GM19238 (cell line): Measurements from ENCODE around the gene FOCAD.

Experiments
- DNase-seq: peaks from one replicate; pipeline ENCODE4 v3.0.0; 2011; ENCODE audit warnings: low spot score; ENCODE audit not compliant: insufficient read length

Gene FOCAD

DNA sequence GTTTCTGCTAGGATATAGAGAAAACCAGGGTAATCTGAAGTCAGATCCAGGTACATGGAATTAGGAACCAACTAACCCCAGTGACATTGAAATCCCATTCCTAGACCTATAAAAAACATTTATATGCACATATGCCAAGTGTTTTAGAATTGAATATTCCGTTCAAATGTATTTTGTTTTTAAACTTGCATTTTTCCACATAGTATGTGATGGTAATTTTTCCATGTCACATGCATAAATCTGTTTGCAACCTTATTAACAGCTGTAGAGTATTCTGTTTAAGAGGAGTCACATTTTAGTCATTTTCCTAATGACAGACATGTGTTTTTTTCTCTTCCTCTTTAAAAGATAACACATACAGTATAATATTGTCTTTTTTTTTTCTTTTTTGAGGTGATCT, 50.2 kb downstream of the FOCAD start:
- no peak for DNase-seq

- no peak for DNase-seq
Observed at GRCh38 chr9:20740304-20740703, 56.2 kb downstream of the FOCAD start.

DNA sequence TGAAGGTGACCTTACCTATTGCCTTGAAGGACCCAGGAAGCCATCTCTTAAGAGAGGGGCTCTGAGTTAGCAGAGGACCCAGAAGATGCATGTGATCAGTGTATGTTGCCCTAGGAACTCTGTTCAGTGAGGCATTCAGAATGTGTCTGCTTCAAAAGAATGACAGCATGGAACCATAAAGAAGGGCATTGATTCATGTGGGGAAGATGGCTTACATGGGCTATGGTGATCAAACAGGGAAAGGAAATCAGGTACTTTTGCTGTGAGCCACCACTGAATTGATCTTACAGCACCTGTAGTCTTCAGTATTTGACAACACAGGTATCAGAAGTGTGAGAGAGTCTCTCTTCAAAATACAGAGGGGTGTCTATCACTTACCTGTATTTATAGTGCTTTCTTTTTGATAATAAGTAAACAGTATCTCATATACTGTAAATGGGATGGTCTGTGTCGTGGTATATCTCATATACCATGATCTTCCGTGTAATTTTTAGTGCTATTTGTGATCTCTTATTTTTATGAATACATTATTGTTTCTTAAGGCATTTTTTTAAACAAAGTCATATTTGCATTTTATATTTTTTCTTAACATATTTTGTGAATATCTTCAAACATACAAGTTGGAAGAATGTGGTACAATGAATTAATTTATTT, 57.0 kb downstream of the FOCAD start:
- no peak for DNase-seq

- DNase-seq = no peak
Observed at GRCh38 chr9:20742833-20743232, 58.8 kb downstream of the FOCAD start.

DNA sequence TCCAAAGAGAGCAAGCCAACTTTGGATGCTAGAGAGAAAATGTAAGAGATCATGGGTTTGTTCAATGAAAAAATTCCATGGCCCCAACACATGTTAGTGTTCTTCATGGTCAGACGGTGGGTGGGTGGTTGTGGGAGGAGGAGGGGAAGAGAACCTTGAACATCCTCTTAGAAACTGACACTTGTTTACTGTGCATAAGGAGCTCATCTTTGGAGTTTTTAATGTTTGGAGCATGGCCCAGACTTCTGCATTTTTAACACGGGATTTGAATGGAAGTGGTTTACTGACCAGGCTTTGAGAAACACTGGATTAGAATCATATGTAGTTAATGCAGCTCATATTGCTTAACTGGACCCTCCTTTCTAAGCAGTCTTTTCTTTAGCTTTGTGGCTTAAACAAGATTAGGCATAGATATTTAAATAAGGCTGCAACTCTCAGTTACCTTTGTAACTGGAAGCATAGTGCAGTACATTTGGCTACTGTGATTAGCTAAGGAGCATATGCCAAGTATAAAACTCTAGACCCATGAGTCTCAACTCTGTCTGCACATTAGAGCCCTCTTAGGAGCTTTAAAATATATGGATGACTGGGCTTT, 60.1 kb downstream of the FOCAD start:
- DNase-seq = no peak

- DNase-seq = no peak
Observed at GRCh38 chr9:20746967-20747366, 62.9 kb downstream of the FOCAD start.

DNA sequence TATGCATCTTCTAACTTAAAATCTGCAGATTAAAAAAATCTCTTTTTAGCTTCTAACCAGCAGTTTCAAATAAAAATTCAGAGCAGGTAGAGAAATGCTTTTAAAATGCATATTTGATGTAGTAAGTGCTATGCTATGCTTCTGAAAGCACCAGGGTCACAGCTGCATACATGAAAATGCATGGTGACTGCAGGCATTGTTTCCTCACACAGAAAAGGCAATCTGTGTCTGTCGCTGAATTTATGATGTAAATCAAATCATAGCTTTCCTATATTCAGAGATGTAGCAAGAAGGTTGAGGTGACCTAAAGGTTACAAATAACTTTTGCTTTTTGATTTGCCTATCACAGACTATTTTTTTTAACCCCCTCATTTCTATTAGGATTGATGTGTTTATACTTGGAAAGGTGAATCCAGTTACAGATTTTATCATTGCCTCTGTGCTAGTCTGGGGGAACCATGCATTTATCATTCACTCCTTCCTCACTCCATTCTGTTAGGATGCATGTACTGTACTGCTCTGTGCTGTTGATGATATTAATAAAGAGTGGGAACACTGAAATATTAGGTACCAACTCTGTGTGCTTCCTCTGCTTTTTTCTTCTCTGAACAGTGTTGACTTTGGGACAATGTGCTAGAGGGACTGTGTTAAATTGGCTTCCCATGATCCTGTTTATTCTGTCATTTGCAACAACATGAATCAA, 65.6 kb downstream of the FOCAD start:
- DNase-seq = no peak

DNA sequence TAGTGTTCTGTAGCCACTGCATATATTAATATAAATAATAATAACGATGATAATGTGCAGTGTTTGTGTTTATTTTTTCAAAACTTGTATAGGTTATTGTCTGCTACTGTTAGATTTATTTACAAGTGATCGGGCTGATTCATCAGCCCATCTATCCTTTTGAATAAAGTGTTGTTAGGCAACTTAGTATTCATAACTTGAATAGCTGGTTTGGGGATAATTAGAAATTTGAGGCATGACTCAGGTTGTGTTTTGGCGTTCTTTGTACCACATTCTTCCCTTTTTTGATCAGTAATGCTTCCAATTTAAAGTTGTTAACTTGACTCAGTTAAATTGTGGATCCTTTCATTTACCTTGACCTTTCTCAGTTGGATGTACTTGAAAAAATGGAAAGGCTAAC, 69.7 kb downstream of the FOCAD start:
- no peak for DNase-seq

- DNase-seq = no peak
Observed at GRCh38 chr9:20754556-20754955, 70.5 kb downstream of the FOCAD start.

GRCh38 chr9:20760246-20760891, 76.3 kb downstream of the FOCAD start:
- no peak for DNase-seq

- no peak for DNase-seq
Observed at GRCh38 chr9:20770947-20771346, 86.9 kb downstream of the FOCAD start.

- no peak for DNase-seq
Observed at GRCh38 chr9:20771729-20772128, 87.7 kb downstream of the FOCAD start.

DNA sequence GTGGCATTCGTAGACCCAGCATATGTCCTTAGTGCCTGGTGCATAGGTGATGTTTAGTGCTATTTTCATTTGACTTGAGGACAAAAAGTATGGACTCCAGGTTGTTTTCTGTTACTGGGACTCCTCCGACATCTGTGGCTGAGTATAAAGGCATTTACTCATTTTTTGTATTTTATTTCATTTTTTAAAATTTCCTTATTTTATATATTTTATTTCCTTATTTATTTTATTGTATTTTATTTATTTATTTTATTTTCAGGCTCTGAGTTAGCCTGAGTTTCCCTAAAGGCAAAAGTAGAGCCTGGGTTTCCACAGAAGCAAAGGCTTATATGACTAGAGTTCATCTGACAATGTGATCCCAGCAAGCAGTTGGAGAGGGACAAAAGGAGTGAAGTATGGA, 91.6 kb downstream of the FOCAD start:
- DNase-seq = no peak

DNA sequence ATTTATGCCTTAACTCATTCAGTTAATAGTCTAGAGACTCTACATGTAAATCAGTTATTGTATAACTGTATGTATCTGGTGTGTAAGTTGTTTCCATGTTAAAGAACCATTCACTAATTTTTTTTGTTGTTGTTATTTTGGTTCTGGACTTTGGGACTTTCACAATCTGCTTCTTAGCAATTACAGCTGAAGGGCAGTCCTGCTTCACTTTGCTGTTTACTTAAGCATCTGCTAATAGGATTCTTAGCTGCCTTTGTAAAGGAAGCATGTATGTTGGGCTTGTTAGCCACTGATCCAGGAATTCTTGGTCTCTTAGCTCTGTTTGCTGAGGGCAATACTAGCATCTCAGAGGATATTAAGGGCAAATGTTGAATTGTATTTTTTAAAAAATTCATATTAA, 97.0 kb downstream of the FOCAD start:
- no peak for DNase-seq

DNA sequence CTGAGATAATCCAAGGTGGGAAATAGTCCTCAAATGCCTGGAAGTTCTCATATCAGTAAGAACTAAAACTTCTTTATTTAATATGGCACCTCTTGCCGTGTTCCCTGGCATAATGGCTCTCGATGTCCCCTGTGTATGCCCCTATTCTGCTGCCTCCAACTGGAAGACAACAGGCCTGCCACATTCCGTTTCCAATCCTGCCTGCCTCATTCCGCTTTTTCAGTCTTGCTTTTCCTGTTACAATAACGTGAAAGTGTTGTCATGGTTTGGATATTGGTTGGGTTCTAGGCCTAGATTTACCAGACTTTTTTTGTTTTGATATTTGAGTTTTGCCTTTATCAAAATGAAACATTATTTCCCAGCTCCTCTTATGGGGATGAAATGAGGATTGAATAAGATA, 98.2 kb downstream of the FOCAD start:
- DNase-seq = no peak

- DNase-seq = no peak
Observed at GRCh38 chr9:20783057-20784038, 99.3 kb downstream of the FOCAD start.

DNA sequence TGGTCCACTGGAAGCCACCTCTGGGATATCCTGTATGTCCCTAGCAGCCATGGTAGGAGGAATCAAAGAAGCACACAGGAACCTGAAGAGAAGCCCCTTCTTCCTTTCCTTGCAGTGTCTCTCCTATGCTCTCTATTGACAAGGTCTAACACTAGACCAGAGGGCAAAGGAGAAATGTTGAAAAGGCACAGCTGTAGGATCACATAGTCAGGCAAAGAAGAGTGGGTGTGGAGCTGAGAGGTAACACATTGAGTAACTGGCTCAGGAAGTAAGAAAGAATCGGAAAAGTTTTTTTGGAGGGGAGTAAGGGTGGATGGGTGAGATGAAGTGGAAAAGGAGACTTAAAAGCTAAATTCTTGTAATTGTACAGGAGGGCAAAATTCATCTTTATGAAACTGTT, 100.1 kb downstream of the FOCAD start:
- DNase-seq = no peak

- DNase-seq = no peak
Observed at GRCh38 chr9:20786807-20787206, 102.7 kb downstream of the FOCAD start.

- no peak for DNase-seq
Observed at GRCh38 chr9:20788526-20789451, 104.7 kb downstream of the FOCAD start.

DNA sequence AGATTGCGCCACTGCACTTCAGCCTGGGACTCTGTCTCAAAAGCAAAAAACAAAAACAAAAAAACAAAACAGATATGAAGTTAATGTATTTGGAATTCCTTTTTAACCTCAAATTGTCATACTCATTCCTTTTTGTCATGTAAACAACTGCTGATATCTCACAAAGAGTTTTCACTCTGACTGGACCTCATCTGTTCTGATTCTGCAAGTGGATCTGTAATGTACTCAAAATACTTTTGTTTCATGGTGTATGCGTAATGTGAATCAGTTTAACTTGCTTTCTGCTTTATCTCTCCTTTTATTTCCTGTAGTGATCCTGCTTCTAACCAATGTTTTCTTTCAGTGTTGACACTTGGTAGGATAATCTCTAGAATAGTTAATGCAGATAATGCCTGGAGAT, 106.7 kb downstream of the FOCAD start:
- DNase-seq = no peak
